GM19023 (cell line): Measurements from ENCODE around the gene H3-3A.
"Not testable (repeated sequence)": the region's sequence is repeated elsewhere in the genome, so short reads cannot be mapped to it uniquely, and the experiment has no call there.

Experiments
- ATAC-seq: cut with Tn5 transposase; IDR thresholded peaks from one replicate; pipeline ENCODE4 v1.9.1; 2021; ENCODE audit warnings: mild to moderate bottlenecking, moderate library complexity; ENCODE audit not compliant: unreplicated experiment

Gene H3-3A

DNA sequence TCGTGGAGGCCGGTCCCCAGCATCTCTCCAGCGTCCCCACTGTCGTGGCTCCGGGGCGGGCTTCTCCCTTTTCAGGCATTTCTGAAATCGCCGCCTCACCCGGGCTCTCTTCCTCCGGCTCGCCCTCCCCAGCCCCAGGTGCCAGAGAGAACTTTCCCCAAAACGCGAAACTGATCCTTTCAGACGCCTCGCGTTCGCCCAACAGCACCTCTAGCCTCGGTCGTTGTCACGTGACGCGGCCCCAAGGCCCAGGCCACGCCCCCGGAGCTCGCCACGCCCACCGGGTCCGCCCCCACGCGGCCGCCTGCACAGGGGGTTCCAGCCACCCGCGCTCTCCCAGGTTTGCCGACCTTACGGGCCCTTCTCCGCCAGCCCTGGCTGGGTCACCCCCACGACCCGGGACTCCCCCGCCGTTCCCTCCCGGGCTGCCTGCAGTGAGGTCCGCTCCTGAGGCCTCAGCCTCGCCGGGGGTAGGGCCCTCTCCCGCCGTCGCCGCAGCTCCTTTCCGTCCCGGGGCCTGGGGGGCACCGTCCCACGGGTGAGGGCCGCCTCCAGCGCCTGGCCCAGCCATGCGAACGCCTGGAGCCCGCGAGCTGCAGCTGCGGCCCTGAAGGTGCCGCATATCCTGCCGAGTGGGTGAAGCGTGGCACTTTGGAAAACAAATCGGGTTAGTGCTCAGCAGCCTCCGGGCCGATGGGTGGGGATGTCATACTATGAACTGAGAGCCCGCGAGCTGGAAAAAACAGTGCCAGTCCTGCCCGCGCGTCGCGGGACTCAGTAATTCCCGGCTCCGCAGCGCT, 21.0 kb downstream of the H3-3A start:
- ATAC-seq = peak; percentile 96

DNA sequence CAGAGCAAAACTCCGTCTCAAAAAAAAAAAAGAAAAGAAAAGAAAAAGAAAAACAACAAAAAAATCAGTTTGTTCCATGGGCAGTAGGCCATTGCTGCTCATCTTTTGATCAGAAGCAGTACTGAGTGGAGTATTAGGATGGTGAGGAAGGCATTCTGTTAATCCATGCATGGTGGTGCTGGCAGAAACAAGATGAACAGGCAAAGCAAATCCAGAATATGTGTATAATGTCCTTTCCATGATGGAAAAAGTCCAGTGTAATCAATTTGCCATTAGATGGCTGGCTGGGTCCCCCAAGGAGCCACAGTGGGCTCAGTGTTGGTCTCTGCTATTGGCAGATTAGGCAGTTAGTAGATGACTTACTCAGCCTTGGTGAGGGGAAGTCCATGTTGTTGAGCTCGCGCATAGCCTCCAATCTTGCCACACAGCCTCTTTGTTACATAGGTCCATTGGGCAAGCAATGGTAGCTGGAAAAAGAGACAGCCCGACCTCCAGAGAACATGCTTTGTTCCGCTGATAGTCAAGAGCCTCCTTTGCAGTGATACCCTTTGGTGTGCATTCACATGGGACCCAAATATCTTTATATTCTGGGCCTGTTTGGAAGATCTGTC, 23.3 kb downstream of the H3-3A start:
- ATAC-seq = no peak

DNA sequence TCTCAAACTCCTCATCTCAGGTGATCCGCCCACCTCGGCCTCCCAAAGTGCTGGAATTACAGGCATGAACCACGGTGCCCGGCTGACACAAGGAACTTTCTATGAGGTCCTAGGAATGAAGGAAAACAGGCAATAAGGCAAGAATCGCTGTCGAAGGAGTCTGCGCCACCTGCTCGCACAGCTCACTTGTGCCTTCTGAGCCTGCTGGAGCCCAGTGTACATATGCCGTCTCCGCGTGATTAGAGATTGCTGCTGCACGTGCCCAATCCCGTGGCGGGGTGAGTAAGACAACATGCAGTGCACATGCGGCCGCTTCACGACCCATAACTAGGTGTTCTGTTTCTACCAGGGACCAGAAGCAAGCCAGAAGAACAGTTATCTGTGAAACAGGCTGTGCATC, 24.3 kb downstream of the H3-3A start:
- no peak for ATAC-seq

DNA sequence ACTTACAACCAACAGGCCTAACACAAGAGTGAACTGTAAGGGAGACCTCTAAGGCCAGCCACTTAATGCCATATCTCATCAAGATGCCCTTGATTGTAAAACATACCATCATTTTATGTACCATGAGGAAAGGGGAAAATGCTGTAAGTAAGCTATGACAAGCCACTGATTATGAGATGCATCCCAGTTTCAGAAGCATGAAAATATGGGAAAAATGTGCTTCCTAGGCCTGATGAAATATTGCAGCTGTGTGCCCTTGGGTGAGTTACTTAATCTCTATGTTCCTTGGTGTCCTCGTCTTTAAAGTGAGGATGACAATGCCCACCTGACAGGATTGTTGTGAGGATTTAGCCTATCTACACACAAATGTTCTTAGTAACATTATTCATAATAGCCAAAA, 28.9 kb downstream of the H3-3A start:
- no peak for ATAC-seq

DNA sequence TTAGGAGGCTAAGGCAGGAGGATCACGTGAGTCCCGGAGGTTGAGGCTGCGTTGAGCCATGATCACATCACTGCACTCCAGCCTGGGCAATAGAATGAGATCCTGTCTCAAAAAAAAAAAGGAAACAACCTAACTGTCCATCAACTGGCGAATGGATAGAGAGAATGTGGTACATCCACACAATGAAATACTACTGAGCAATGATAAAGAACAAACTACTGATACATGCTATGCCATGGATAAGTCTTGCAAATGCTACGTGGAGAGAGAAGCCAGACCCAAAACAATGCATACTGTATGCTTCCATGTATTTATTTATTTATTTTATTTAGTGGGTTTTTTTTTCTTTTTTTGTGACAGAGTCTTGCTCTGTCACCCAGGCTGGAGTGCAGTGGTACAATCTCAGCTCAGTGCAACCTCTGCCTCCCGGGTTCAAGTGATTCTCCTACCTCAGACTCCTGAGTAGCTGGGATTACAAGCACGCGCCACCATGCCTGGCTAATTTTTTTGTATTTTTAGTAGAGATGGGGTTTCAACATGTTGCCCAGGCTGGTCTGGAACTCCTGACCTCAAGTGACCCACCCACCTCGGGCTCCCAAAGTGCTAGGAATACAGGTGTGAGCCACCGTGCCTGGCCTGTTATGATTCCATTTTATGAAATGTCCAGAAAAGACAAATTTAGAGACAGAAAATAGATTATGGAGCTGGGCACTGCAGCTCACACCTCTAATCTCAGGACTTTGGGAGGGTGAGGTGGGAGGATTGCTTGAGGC, 29.7 kb downstream of the H3-3A start:
- not testable (repeated sequence) for ATAC-seq

DNA sequence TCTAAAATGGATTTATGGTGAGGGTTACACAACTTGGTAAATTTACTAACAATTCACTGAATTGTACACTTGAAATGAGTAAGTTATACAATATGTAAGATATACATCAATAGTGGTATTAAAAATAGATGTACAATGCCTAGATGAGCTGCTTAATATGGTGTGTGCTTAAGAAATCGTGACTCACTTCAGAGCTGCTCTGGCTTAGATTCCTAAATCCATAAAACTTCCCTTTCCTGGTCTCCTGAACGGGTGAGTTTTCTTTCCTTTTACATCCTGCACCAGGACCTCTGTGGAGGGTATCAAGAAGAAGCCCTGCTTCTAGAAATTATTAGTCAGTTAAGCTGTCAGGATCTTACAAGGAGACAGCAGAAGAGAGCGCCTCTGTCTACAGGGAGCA, 30.4 kb downstream of the H3-3A start:
- no peak for ATAC-seq

DNA sequence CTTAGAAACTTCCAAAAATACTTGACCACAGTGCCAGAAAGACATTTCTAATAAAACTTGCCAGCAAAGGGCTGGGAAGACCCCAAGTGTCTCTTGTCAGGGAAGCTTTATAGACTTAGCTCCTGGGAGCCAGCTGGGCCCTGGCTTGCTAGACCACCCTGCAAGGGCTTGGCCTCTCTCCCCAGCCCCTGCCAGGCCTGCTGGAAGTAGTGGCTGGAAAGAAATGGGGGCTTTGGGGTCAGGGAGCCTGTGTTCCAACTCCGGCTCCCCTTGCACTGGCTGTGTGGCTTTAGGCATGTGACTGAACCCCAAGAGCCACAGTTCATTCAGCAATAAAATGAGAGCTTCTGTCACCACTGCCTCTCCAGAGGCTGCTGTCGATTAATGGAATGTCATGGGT, 31.1 kb downstream of the H3-3A start:
- ATAC-seq = no peak

DNA sequence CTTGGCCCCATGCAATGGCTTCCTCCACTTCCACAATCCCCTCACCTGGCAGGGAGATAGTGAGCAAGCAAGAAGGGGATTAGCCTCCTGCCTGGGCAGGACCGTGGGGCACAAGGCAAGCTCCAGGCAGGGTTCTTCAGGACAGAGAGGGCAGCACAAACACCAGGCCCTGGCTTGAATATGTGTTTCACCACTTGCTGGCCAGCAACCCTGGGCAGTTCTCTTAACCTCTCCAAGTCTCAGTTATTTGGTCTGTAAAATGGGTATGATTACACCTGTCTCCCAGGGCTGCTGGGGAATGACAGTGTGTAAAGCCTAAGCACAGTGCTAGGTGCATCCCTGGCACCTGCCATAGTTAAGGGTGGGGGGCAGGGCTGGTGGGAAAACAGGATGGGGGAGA, 31.9 kb downstream of the H3-3A start:
- ATAC-seq = no peak

DNA sequence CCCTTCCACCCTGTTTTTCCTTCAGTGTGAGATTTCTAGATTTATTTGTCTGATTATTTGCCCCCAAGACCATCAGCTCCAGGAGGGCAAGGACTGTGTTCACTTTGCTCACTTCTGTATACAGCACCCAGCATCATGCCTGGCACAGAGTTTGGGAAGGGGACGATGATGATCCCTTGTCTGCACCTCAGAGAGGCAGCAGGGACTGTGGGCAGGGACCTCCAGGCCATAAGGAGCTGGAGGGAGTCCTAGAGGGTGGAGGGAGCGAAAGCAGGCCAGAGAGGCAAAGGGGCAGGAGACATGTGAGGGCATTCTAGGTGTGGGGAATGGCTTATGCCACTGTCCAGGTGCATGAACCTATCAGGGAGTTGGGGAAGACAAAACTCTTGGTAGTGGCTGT, 32.8 kb downstream of the H3-3A start:
- no peak for ATAC-seq

DNA sequence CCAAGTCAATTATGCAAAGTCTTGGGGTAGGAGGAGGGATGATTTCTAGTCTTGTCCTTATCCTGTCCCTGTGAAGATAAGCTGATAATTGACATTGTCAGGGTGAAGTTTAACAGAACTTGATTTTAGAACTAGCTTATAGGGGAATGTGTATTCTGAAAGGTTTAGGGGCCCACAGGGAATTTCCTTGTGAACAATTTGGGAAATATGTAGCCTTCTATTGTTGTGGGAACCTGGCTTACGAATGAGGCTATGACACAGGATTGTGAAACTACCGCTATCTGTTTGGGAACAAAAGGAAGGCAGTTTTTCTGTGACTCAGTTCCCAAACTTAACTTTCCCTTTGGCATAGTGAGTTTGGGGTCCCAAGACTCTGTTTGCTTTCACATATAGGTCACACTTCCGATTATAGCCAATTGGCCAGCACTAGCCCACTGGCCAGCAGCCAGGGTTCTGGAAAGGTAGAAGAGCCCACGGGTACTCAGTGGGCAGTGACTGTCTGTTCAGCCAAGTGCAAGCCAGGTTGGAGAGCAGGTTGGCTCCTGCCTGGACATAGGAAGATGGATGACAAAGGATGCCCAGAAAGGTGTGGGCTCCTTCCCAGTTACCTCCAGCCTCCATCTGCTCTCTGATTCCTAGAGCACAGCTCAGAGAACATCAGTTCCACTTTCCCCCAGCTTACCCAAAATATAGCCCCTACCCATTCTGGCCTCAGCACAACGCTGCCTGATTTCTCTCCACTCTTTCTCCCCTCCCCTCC, 35.5 kb downstream of the H3-3A start:
- ATAC-seq = no peak

DNA sequence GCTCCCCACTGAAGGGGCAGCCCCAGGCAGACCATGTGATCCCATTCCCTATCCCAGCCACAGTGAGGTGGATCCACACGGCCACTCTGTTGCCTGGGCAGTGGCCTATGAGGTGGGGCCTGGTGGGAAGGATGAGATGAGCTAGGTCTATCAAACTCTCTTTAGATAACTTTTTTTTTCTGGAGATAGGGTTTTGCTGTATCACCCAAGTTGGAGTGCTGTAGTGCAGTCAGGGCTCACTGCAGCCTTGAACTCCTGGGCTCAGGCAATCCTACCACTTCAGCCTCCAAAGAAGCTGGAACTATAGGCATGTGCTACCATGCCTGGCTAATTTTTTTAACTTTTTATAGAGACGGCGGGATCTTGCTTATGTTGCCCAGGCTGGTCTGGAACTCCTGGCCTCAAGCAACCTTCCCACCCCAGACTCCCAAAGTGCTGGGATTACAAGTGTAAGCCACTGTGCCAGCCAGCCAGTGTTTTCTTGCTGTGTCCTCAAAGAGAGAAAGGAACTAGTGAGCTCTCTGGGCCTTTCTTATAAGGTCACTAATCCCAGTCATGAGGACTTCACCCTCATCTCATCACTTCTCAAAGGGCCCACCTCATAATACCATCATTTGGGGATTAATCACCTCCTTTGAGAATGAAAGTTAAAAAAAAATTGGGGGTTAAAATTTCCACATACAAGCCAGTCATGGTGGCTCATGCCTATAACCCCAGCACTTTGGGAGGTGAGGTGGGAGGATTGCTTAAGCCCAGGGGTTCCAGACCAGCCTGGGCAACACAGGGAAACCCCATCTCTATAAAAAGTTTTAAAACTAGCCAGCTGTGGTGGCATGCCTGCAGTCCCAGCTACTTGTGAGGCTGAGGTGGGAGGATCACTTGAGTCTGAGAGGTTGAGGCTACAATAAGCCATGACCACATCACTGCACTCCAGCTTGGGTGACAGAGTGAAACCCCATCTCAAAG, 36.6 kb downstream of the H3-3A start:
- no peak for ATAC-seq

DNA sequence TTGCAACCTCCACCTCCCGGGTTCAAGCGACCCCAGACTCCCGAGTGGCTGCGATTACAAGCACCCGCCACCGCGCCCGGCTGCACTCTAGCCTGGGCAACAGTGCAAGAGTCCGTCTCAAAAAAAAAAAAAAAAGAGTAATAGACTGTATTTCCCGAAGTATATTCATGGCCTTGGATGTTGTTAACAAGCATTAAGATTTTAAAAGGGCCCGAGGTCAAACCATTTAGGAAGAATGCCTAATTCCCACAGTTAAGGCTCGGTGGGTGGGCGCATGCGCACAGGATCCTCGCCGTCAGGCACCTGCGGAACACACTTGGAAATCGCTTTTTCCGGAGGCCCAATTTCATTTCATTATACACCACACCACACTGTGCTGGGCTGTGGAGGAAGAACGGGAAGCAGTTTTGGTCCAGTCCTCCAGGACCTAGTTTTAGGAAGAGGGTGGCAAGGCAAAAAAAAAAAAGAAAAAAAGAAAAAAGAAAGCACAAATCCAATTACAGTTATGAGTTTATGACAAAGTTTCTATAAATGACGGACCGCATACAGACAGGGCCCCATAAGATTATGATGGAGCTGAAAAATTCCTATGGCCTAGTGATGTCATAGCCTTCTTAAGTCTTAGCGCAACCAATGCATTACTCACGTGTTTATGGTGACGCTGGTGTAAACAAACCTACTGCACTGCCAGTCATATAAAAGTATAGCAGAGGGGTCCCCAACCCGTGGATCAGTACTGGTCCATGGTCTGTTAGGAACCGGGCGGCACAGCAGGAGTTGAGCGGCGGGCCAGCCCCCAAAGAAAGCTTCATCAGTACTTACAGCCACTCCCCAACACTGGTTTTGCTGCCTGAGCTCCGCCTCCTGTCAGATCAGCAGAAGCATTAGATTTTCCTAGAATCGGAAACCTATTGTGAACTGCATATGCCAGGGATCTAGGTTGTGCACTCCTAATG, 38.2 kb downstream of the H3-3A start:
- no peak for ATAC-seq

DNA sequence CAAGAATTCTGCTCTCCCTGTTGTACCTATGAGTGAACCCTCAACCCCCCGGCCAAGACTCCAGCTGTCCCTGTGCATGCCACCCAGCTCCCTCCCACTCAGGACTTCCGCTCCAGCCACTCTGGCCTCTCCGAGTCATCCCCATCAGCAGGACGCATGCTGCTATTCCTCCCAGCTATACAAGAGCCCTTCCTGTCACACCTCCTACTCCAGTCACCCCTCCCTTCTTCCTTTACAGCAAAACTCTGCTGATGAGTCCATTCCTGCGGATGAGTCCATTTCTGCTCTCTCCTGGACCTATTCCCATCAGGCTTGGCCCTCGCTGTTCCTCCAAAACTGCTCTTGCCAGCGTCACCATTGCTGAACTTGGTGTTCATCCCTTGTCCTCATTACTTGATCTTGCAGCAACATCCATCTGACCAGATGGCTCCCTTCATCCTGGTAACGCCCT, 42.2 kb downstream of the H3-3A start:
- no peak for ATAC-seq

DNA sequence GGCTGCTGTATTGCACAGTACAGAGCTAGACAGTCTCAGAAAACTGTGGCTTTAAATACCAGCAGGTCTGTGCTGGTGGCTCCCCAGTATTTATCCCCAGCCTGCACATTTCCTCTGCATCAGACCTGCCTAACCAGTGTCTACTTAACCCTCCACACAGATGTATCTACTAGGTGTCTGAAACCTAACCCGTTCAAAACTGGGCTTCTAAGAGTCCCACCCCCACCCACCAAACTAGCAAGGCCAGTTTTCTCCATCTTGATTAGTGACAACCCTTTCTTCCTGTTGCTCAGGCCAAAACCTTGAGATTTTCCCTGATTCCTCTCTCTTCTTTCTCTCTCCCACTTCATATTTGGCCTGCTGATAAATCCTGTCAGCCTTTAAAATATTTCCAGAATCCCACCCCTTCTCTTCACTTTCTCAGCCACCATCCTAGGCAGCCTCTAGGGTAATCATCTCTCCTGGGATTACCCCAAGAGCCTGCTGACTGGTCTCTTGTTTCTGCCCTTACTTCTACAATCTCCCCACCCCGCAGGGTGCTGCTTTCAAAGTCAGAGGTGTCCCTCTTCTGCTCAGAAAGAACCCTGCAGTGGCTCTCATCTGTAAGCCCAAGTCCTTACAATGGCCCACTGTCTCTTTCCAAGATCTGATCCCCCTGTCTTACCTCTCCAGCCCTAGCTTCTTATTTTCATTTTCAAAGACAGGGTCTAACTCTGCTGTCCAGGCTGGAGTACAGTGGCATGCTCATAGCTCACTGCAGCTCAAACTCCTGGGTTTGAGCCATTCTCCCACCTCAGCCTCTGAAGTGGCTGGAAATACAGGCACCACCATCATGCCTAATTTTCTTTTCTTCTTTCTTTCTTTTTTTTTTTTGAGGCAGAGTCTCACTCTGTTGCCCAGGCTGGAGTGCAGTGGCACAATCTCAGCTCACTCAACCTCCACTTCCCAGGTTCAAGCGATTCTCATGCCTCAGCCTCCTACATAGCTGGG, 45.2 kb downstream of the H3-3A start:
- ATAC-seq = no peak

DNA sequence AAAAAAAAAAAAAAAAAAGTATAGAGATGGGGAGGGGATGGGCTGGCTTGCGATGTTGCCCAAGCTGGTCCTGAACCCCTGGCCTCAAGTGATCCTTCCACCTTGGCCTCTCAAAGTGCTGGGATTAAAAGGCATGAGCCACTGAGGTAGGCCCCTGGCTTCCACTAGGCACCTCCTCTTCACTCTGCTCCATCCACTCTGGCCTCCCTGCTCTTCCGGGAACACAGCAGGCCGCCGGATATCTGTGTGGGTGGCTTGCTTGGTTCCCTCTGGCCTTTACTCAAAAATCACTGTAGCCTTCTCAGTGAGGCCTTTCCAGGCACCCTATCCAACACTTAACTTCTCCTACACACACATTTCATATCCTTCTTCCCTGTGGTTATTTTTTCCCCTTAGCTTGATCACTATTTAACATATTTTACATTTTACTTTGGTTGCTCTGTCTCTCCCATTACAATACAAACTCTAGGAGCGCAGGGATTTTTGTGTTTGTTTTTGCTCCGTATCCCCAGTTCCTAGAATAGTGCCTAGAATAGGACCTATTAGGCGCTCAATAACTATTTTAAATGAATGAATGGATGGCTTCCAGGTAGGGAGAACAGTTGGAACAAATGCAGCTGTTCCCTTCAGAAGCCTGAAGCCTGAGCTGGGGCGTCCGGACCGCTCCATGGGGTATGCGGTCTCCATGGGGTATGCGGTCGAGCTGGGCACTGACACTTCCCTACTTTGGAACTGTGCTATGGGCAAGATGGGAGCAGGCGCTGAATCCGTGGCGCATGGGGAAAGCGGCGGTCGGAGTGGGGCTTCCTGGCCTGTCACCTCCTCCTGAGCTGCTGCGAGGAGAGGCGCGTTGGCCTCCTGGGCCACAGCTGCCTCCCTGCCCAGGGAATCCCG, 46.7 kb downstream of the H3-3A start:
- ATAC-seq = peak; percentile 10

DNA sequence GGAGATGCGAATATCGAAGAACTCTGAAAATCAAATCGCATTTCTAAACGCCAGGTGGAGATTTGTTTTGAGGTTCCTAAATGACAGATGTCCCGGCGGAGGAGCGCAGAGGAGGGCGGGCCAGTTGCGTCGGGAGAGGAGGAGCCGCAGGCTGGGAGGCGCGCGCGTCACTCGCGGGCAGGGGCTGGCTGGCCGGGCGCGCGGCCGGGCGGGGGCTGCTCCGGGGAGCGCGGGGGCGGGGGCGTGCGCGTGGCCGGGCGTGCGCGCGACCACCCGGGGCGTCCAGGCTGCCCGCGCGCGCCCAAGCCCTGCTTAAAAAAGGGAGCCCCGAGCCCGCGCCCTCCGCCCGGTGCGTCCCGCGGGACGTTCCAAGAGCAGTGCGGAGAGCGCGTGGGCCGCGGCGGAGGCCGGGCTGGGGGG, 47.3 kb downstream of the H3-3A start:
- ATAC-seq = peak; percentile 73
